Upper lobe of left lung (tissue), 4 donors: ENCODE results near the gene BLTP1.

Source experiments
- POLR2A ChIP-seq, 4 donors: fragments of 450-650 bp; IDR thresholded peaks; one replicate each; pipeline ENCODE4 v1.5.1; 2016 to 2017; ENCODE audit warnings: antibody characterized with exemption in 4 of 4, mild to moderate bottlenecking in 2 of 4
- POLR2AphosphoS5 ChIP-seq, 2 donors: sonication (generic); formaldehyde crosslinking; IDR thresholded peaks; one replicate each; pipeline ENCODE4 v1.5.1; 2017; ENCODE audit warnings: antibody characterized with exemption in 2 of 2
- TF ChIP-seq, protein P1 (sequence below), 6 experiments: fragments of 450-650 bp in 4 of 6; fragments of 200-600 bp in 2 of 6; sonication (generic) in 2 of 6; IDR thresholded peaks; one replicate each; pipeline ENCODE4 v1.5.1; 2016 to 2019; ENCODE audit warnings: antibody characterized with exemption in 6 of 6

DNA sequence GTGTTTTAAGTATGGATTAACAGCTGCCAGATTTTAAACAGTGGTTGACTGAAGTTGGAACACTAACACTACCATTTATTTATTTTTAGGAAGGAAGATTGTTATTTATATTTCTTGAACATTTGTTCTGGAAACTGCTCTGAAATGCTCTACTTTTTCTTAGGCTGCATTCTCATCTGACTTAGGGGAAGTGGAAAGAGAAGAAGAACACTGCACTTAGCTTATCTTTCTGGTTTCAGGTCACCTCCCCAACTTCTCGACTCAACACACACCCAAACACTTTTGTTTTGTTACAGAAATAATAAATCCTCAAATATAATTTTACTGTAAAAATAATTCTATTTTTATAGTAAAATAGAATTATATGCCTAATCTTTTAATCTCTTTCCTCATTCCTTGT, 18.6 kb downstream of the BLTP1 start:
- TF ChIP-seq POLR2A (IDR thresholded peaks at IDR 0.05) (no peak), POLR2AphosphoS5 (IDR thresholded peaks at IDR 0.05) (no peak)
- TF ChIP-seq, protein P1, sequence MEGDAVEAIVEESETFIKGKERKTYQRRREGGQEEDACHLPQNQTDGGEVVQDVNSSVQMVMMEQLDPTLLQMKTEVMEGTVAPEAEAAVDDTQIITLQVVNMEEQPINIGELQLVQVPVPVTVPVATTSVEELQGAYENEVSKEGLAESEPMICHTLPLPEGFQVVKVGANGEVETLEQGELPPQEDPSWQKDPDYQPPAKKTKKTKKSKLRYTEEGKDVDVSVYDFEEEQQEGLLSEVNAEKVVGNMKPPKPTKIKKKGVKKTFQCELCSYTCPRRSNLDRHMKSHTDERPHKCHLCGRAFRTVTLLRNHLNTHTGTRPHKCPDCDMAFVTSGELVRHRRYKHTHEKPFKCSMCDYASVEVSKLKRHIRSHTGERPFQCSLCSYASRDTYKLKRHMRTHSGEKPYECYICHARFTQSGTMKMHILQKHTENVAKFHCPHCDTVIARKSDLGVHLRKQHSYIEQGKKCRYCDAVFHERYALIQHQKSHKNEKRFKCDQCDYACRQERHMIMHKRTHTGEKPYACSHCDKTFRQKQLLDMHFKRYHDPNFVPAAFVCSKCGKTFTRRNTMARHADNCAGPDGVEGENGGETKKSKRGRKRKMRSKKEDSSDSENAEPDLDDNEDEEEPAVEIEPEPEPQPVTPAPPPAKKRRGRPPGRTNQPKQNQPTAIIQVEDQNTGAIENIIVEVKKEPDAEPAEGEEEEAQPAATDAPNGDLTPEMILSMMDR (IDR thresholded peaks at IDR 0.05): no peak
